ENCODE measurements around the gene CABP5. TPM values are rescaled to one million over a fixed set of nuclear protein-coding genes. Genes with fewer than 3 reads are reported as not detected.

CABP5 gene
- polyA plus RNA-seq, 1 donor (not counting 4 experiments of a cell fraction or from before 2014, with no cell fraction given), result not detected

- no peak overlapping the region for H3K4me3 ChIP-seq (ENCODE audit: control insufficient read depth in 2 of 3, extremely low read depth in 1 of 3, insufficient read depth in 2 of 3, low read depth in 1 of 3, low read length in 3 of 3)
- H3K4me2 ChIP-seq (ENCODE audit: control insufficient read depth, extremely low read depth, insufficient read depth, low read depth, low read length), result no peak overlapping the region
- DNase-seq (ENCODE audit: low read depth, low spot score), result no peak
- H3K36me3 ChIP-seq (ENCODE audit: control insufficient read depth in 2 of 2, extremely low read depth in 1 of 2, insufficient read depth in 2 of 2, low read length in 2 of 2), result no peaks in the 10 kb centered on the region
- no peaks in the 10 kb centered on the region for H3K27me3 ChIP-seq (ENCODE audit: control insufficient read depth, extremely low read depth, insufficient read depth, low read length)
- H3K9me1 ChIP-seq (ENCODE audit: control insufficient read depth, extremely low read depth, insufficient read depth, low read length), result no peaks in the 10 kb centered on the region
- H3K9ac ChIP-seq (ENCODE audit: control insufficient read depth, extremely low read depth, insufficient read depth, low read length), result no peak overlapping the region
- H2AFZ ChIP-seq (ENCODE audit: control insufficient read depth, low read length), result no peak overlapping the region
- dilution Hi-C loops (cut with MboI; ENCODE audit: extremely low pct_ligation_motif_present, low sequenced_read_pairs), result no loop called here
- no peaks in the 10 kb centered on the region for H3K4me1 ChIP-seq (ENCODE audit: control insufficient read depth, extremely low read depth, insufficient read depth, low read length)
- no peak for FAIRE-seq
- H4K20me1 ChIP-seq (ENCODE audit: control insufficient read depth, extremely low read depth, insufficient read depth, low read length), result no peaks in the 10 kb centered on the region
- no peaks in the 10 kb centered on the region for H3K9me3 ChIP-seq (ENCODE audit: control insufficient read depth, low read depth, low read length)
- no peaks in the 10 kb centered on the region for H3K79me2 ChIP-seq (ENCODE audit: control insufficient read depth, insufficient read depth, low read length)
- TF ChIP-seq CTCF (optimal IDR thresholded peaks at IDR 0.05 in 1 of 3, IDR thresholded peaks at IDR 0.05 in 1 of 3, conservative IDR thresholded peaks at IDR 0.05 in 1 of 3; ENCODE audit: extremely low read depth in 1 of 3, insufficient read depth in 2 of 3, low read length in 3 of 3) (peak in 1 of 3 experiments; percentile 14), EZH2 (IDR thresholded peaks at IDR 0.05; ENCODE audit: low read length) (no peak)
- no peak overlapping the region for H3K27ac ChIP-seq (ENCODE audit: control insufficient read depth, insufficient read depth, low read length)
Observed at GRCh38 chr19:48006762-48007161, 37.1 kb downstream of the CABP5 start.

- H3K79me2 ChIP-seq (ENCODE audit: control insufficient read depth, insufficient read depth, low read length), result no peaks in the 10 kb centered on the region
- no peak overlapping the region for H3K9ac ChIP-seq (ENCODE audit: control insufficient read depth, extremely low read depth, insufficient read depth, low read length)
- dilution Hi-C loops (cut with MboI; ENCODE audit: extremely low pct_ligation_motif_present, low sequenced_read_pairs), result no loop called here
- no peak overlapping the region for H3K4me2 ChIP-seq (ENCODE audit: control insufficient read depth, extremely low read depth, insufficient read depth, low read depth, low read length)
- H3K4me3 ChIP-seq (ENCODE audit: control insufficient read depth in 2 of 3, extremely low read depth in 1 of 3, insufficient read depth in 2 of 3, low read depth in 1 of 3, low read length in 3 of 3), result no peak overlapping the region
- H3K9me3 ChIP-seq (ENCODE audit: control insufficient read depth, low read depth, low read length), result no peaks in the 10 kb centered on the region
- FAIRE-seq, result no peak
- no peak for DNase-seq (ENCODE audit: low read depth, low spot score)
- TF ChIP-seq EZH2 (IDR thresholded peaks at IDR 0.05; ENCODE audit: low read length) (no peak), CTCF (optimal IDR thresholded peaks at IDR 0.05 in 1 of 3, IDR thresholded peaks at IDR 0.05 in 1 of 3, conservative IDR thresholded peaks at IDR 0.05 in 1 of 3; ENCODE audit: extremely low read depth in 1 of 3, insufficient read depth in 2 of 3, low read length in 3 of 3) (no peak)
- no peaks in the 10 kb centered on the region for H3K9me1 ChIP-seq (ENCODE audit: control insufficient read depth, extremely low read depth, insufficient read depth, low read length)
- H3K27me3 ChIP-seq (ENCODE audit: control insufficient read depth, extremely low read depth, insufficient read depth, low read length), result no peaks in the 10 kb centered on the region
- H4K20me1 ChIP-seq (ENCODE audit: control insufficient read depth, extremely low read depth, insufficient read depth, low read length), result no peaks in the 10 kb centered on the region
- H3K4me1 ChIP-seq (ENCODE audit: control insufficient read depth, extremely low read depth, insufficient read depth, low read length), result no peaks in the 10 kb centered on the region
- no peak overlapping the region for H2AFZ ChIP-seq (ENCODE audit: control insufficient read depth, low read length)
- H3K36me3 ChIP-seq (ENCODE audit: control insufficient read depth in 2 of 2, extremely low read depth in 1 of 2, insufficient read depth in 2 of 2, low read length in 2 of 2), result no peaks in the 10 kb centered on the region
- no peak overlapping the region for H3K27ac ChIP-seq (ENCODE audit: control insufficient read depth, insufficient read depth, low read length)
Observed at GRCh38 chr19:48004236-48004635, 39.6 kb downstream of the CABP5 start.

All from keratinocyte (primary cell).